CD4-positive, alpha-beta T cell treated with Interleukin-12 subunit alpha and Interleukin-12 subunit beta, for 1 hour (primary cell): ENCODE measurements around the gene KRT222.

ENCODE experiments used
- DNase-seq: peaks from one replicate; pipeline ENCODE4 v3.0.0-alpha.2; 2020

KRT222 gene

GRCh38 chr17:40664582-40665333, at the start of gene KRT222:
Gene KRT222 (minus strand): TSS chr17:40665177. CDS start chr17:40665099, 78 bp downstream.
- no peak for DNase-seq

- DNase-seq = no peak
These were observed 49.5 kb upstream of the KRT222 start for GRCh38 chr17:40714473-40714872.

- DNase-seq = no peak
These were observed 42.8 kb upstream of the KRT222 start for GRCh38 chr17:40707745-40708144.

- no peak for DNase-seq
These were observed 40.6 kb upstream of the KRT222 start for GRCh38 chr17:40705584-40705983.

GRCh38 chr17:40703652-40704051, 38.7 kb upstream of the KRT222 start, which contains the start of gene KRT24:
Gene KRT24 (minus strand): TSS chr17:40703752. CDS start chr17:40703693, 59 bp downstream.
- DNase-seq = no peak

GRCh38 chr17:40702271-40702670, 37.3 kb upstream of the KRT222 start:
- DNase-seq = no peak

- DNase-seq = no peak
These were observed 34.9 kb upstream of the KRT222 start for GRCh38 chr17:40699853-40700252.

GRCh38 chr17:40699371-40699770, 34.4 kb upstream of the KRT222 start:
- DNase-seq = no peak

GRCh38 chr17:40697297-40697696, 32.3 kb upstream of the KRT222 start:
- DNase-seq = no peak

- DNase-seq = no peak
These were observed 31.7 kb upstream of the KRT222 start for GRCh38 chr17:40696651-40697072.

- no peak for DNase-seq
These were observed 31.0 kb upstream of the KRT222 start for GRCh38 chr17:40695874-40696472.

GRCh38 chr17:40694584-40694983, 29.6 kb upstream of the KRT222 start:
- no peak for DNase-seq

GRCh38 chr17:40687106-40687505, 22.1 kb upstream of the KRT222 start:
- no peak for DNase-seq

- DNase-seq = no peak
These were observed 21.2 kb upstream of the KRT222 start for GRCh38 chr17:40686192-40686591.

- no peak for DNase-seq
These were observed 16.0 kb upstream of the KRT222 start for GRCh38 chr17:40680998-40681397.

GRCh38 chr17:40679523-40679907, 14.5 kb upstream of the KRT222 start:
- no peak for DNase-seq

GRCh38 chr17:40678902-40679522, 14.0 kb upstream of the KRT222 start:
- no peak for DNase-seq

GRCh38 chr17:40675905-40676304, 10.9 kb upstream of the KRT222 start:
- no peak for DNase-seq

GRCh38 chr17:40672654-40673053, 7.7 kb upstream of the KRT222 start:
- DNase-seq = no peak

- no peak for DNase-seq
These were observed 6.3 kb upstream of the KRT222 start for GRCh38 chr17:40671282-40671681.

- no peak for DNase-seq
These were observed 1.4 kb upstream of the KRT222 start for GRCh38 chr17:40666331-40666730.

- DNase-seq = no peak
These were observed 1.7 kb downstream of the KRT222 start for GRCh38 chr17:40663252-40663651.

GRCh38 chr17:40659911-40660310, 5.1 kb downstream of the KRT222 start:
- no peak for DNase-seq

GRCh38 chr17:40658396-40658795, 6.6 kb downstream of the KRT222 start:
- no peak for DNase-seq
